Dendritic cell treated with granulocyte-macrophage colony-stimulating factor and Interleukin-4, amounts not matched to agents 40 ng/mL and 50 ng/mL, for 4 days (primary cell): ENCODE measurements around the gene GDF7.

ENCODE experiments used
- H3K27ac Mint-ChIP-seq: one replicate; pipeline ENCODE4 v1.8.0; 2022; ENCODE audit warnings: mild to moderate bottlenecking, mixed read lengths
- H3K27me3 Mint-ChIP-seq: one replicate; pipeline ENCODE4 v1.8.0; 2022; ENCODE audit warnings: mild to moderate bottlenecking, mixed read lengths
- H3K36me3 Mint-ChIP-seq: one replicate; pipeline ENCODE4 v1.8.0; 2022; ENCODE audit warnings: low read depth, mixed read lengths
- H3K4me1 Mint-ChIP-seq: one replicate; pipeline ENCODE4 v1.8.0; 2022; ENCODE audit warnings: low read depth, mixed read lengths
- H3K4me3 Mint-ChIP-seq: one replicate; pipeline ENCODE4 v1.8.0; 2022; ENCODE audit warnings: mild to moderate bottlenecking, moderate library complexity, mixed read lengths
- H3K9me3 Mint-ChIP-seq: one replicate; pipeline ENCODE4 v1.8.0; 2022; ENCODE audit warnings: mixed read lengths
- intact Hi-C: fragments of 100-400 bp; cut with micrococcal nuclease; formaldehyde crosslinking; loops from one replicate; pipeline ENCODE4 v1.15.0; 2022

The GDF7 gene

GRCh38 chr2:20665243-20666004 is 1.5 kb upstream of the GDF7 start:
- Mint-ChIP-seq H3K4me1 (peaks cover 39% of the 10 kb centered on the region), H3K4me3 (no peak overlapping the region), H3K36me3 (no peaks in the 10 kb centered on the region), H3K27ac (no peak overlapping the region), H3K27me3 (peaks cover 84% of the 10 kb centered on the region), H3K9me3 (no peaks in the 10 kb centered on the region)
- intact Hi-C loops = no loop called here

GRCh38 chr2:20666005-20666303 is 990 bp upstream of the GDF7 start:
- no peaks in the 10 kb centered on the region for H3K9me3 Mint-ChIP-seq
- H3K4me3 Mint-ChIP-seq = peak overlapping the region; percentile 58
- H3K36me3 Mint-ChIP-seq = no peaks in the 10 kb centered on the region
- H3K27me3 Mint-ChIP-seq = peaks cover 88% of the 10 kb centered on the region
- intact Hi-C loops = no loop called here
- peaks cover 33% of the 10 kb centered on the region for H3K4me1 Mint-ChIP-seq
- H3K27ac Mint-ChIP-seq = no peak overlapping the region

- Mint-ChIP-seq H3K27ac (no peak overlapping the region), H3K27me3 (peaks cover 92% of the 10 kb centered on the region), H3K36me3 (no peaks in the 10 kb centered on the region), H3K4me1 (peaks cover 24% of the 10 kb centered on the region), H3K4me3 (no peak overlapping the region), H3K9me3 (no peaks in the 10 kb centered on the region)
- intact Hi-C loops = no loop called here
Observed at GRCh38 chr2:20667151-20667530, 197 bp downstream of the GDF7 start.

- H3K9me3 Mint-ChIP-seq = no peaks in the 10 kb centered on the region
- H3K4me1 Mint-ChIP-seq = peaks cover 24% of the 10 kb centered on the region
- peak overlapping the region; percentile 14 for H3K4me3 Mint-ChIP-seq
- intact Hi-C loops = no loop called here
- H3K36me3 Mint-ChIP-seq = no peaks in the 10 kb centered on the region
- no peak overlapping the region for H3K27ac Mint-ChIP-seq
- H3K27me3 Mint-ChIP-seq = peaks cover 92% of the 10 kb centered on the region
Observed at GRCh38 chr2:20667531-20668401, 822 bp downstream of the GDF7 start.

- H3K27ac Mint-ChIP-seq = no peak overlapping the region
- intact Hi-C loops = no loop called here
- peaks cover 24% of the 10 kb centered on the region for H3K4me1 Mint-ChIP-seq
- no peak overlapping the region for H3K4me3 Mint-ChIP-seq
- no peaks in the 10 kb centered on the region for H3K36me3 Mint-ChIP-seq
- H3K27me3 Mint-ChIP-seq = peaks cover 92% of the 10 kb centered on the region
- H3K9me3 Mint-ChIP-seq = no peaks in the 10 kb centered on the region
Observed at GRCh38 chr2:20668451-20668850, 1.5 kb downstream of the GDF7 start.

GRCh38 chr2:20668871-20669475 is 2.0 kb downstream of the GDF7 start:
- Mint-ChIP-seq H3K36me3 (no peaks in the 10 kb centered on the region), H3K27me3 (peaks cover 92% of the 10 kb centered on the region), H3K27ac (no peak overlapping the region), H3K4me1 (peaks cover 24% of the 10 kb centered on the region), H3K4me3 (no peak overlapping the region), H3K9me3 (no peaks in the 10 kb centered on the region)
- intact Hi-C loops = no loop called here

- peaks cover 92% of the 10 kb centered on the region for H3K27me3 Mint-ChIP-seq
- intact Hi-C loops = no loop called here
- H3K36me3 Mint-ChIP-seq = no peaks in the 10 kb centered on the region
- no peak overlapping the region for H3K27ac Mint-ChIP-seq
- peaks cover 24% of the 10 kb centered on the region for H3K4me1 Mint-ChIP-seq
- no peaks in the 10 kb centered on the region for H3K9me3 Mint-ChIP-seq
- no peak overlapping the region for H3K4me3 Mint-ChIP-seq
Observed at GRCh38 chr2:20669562-20670314, 2.8 kb downstream of the GDF7 start.

- H3K27me3 Mint-ChIP-seq = peaks cover 92% of the 10 kb centered on the region
- no peaks in the 10 kb centered on the region for H3K36me3 Mint-ChIP-seq
- intact Hi-C loops = no loop called here
- no peak overlapping the region for H3K27ac Mint-ChIP-seq
- H3K9me3 Mint-ChIP-seq = no peaks in the 10 kb centered on the region
- H3K4me3 Mint-ChIP-seq = peak overlapping the region; percentile 18
- H3K4me1 Mint-ChIP-seq = peaks cover 19% of the 10 kb centered on the region
Observed at GRCh38 chr2:20670315-20671035, 3.5 kb downstream of the GDF7 start.

- H3K27ac Mint-ChIP-seq = no peak overlapping the region
- H3K4me3 Mint-ChIP-seq = no peak overlapping the region
- H3K9me3 Mint-ChIP-seq = no peaks in the 10 kb centered on the region
- peaks cover 89% of the 10 kb centered on the region for H3K27me3 Mint-ChIP-seq
- intact Hi-C loops = no loop called here
- H3K4me1 Mint-ChIP-seq = peaks cover 12% of the 10 kb centered on the region
- H3K36me3 Mint-ChIP-seq = no peaks in the 10 kb centered on the region
Observed at GRCh38 chr2:20671036-20671735, 4.2 kb downstream of the GDF7 start.

GRCh38 chr2:20671736-20672080 is 4.8 kb downstream of the GDF7 start:
- Mint-ChIP-seq H3K27ac (no peak overlapping the region), H3K4me1 (peaks cover 7% of the 10 kb centered on the region), H3K4me3 (no peak overlapping the region), H3K9me3 (no peaks in the 10 kb centered on the region), H3K27me3 (peaks cover 84% of the 10 kb centered on the region), H3K36me3 (no peaks in the 10 kb centered on the region)
- intact Hi-C loops = no loop called here

GRCh38 chr2:20672201-20672951 is 5.4 kb downstream of the GDF7 start:
- H3K9me3 Mint-ChIP-seq = no peaks in the 10 kb centered on the region

GRCh38 chr2:20673686-20674308 is 6.9 kb downstream of the GDF7 start:
- H3K36me3 Mint-ChIP-seq = peaks cover 5% of the 10 kb centered on the region

More at GRCh38 chr2:20672201-20672951, 5.4 kb downstream of the GDF7 start:
- intact Hi-C loops = no loop called here
- no peak overlapping the region for H3K27ac Mint-ChIP-seq
- H3K4me1 Mint-ChIP-seq = peaks cover 7% of the 10 kb centered on the region
- H3K36me3 Mint-ChIP-seq = no peaks in the 10 kb centered on the region
- H3K27me3 Mint-ChIP-seq = peaks cover 82% of the 10 kb centered on the region
- H3K4me3 Mint-ChIP-seq = no peak overlapping the region

More at GRCh38 chr2:20673686-20674308, 6.9 kb downstream of the GDF7 start:
- intact Hi-C loops = no loop called here
- no peak overlapping the region for H3K4me3 Mint-ChIP-seq
- H3K4me1 Mint-ChIP-seq = peaks cover 7% of the 10 kb centered on the region
- H3K9me3 Mint-ChIP-seq = no peaks in the 10 kb centered on the region
- H3K27ac Mint-ChIP-seq = no peak overlapping the region
- H3K27me3 Mint-ChIP-seq = peaks cover 68% of the 10 kb centered on the region
